Fibroblast of skin of back (primary cell): ENCODE results near the gene CCDC107.
A peak's percentile ranks its signal among the peaks of the same experiment; 100 is the strongest.

Experiments used
- DNase-seq: peaks from one replicate; pipeline ENCODE4 v3.0.0-alpha.2; 2013

Gene CCDC107

DNA sequence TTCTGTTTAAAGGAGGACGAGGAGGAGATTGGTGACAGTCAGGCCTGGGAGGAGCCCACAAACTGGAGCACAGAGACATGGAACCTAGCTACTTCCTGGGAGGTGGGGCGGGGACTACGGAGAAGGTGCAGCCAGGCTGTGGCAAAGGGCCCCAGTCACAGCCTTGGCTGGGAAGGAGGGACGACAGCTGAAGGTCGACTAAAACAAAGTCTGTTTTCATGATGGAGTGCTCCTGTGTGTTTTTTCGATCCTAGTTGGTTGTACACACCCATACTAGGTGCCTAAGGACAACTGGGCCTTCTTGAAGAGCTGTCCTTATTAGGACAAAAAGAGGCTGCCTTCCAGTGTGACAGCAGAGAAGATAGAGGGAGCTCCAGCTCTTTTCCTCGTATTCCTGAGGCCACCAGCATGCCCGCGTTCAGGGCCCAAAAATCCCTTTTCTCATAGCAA, 2.9 kb downstream of the CCDC107 start:
- DNase-seq: peak; percentile 73

DNA sequence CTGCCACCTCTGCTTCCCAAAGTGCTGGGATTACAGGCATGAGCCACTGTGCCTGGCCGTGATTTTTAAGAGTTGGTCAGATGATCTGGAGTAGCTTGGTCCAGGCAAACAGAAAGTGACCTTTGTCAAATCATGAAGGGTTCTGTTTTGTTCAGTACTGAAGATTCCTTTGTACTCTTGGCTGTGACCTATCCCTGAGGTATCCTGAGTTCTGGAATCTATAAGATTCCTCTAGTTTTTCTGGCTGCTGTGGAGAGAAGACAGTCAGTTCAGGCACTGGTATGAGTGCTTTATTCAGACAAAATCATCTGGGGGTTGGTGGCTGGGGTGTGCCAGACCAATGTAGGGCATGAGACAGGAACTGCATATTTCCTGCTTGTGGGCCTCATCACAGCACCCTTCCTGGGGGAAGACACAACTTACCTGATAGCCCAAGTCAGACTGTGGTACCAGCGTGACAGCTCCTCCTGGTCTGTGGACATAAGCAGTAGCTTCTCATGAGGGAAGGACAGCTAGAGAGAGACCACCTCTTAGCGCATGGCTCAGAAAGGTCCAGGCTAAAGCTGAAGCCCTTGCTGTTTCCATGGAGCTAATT, 3.8 kb downstream of the CCDC107 start:
- DNase-seq: no peak

DNA sequence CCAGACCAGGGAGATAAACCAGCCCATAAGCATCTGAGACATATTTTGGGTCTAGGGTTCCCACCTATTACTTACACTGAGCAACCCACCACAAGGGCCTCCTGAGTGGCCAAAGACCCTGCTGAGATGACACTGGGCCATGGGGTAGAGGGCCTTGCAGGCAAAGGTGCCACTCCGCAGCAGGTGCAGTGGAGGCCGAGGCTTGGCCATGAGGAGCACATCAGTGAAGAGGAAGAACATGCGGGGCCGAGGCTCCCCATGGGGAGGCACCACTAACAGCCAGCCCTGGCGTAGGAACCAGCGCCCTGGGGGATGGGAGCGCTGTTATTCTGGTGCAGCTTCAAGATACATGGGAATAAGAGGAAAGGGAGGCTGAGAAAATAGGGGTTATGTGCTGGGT, 4.3 kb downstream of the CCDC107 start:
- DNase-seq: no peak

DNA sequence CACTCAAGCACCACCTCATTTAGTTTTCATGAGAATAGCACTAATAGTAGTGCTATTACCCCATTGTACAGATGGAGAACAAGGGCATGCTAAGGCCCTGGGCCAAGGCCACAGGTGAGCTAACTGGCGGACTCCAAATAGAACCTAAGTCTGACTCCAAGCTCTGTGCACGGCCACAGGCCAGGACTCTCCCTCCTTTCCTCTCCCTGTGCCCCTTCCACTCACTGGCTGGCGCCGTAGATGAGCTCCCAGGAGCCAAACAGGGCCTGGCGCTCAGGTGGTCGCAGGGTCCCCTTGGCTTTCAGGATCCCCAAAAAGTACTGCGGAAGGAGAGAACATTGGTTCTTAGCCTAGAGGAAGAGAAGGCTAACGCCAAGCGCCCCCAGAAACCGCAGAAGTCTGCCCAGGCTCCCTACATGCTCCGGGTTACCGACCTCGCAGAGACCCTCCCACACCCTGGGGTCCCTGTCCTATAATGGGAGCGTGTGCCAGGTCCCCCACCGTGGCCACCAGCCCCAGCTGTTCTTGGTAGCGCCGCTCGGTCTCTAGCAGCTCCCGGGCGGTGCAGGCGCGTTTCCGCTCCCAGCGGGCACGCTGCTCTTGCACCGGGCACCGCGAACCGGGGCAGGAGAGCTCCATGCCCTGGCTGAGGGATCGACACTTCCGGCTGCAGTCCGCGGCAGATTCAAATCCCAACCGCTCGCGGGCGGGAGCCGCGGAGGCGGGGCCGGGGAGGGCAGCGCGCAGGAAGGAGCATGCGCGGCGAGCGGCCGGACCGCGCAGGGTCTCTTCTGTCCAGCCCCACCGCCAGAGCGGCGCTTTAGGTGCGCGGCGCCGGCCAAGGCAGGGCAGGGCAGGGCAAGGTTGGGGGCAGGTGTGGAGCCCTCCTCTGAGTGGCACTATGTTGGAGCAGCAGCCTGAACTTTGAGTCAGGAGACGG, 6.7 kb downstream of the CCDC107 start, which contains the start of gene ARHGEF39:
Gene ARHGEF39, minus strand, starts transcription at position 665 of the 940 bp plus-strand sequence. Its CDS starts 26 bp downstream, at position 639.
- peak; percentile 84 for DNase-seq

- DNase-seq: no peak
These were observed 7.4 kb downstream of the CCDC107 start for GRCh38 chr9:35665471-35665818.

- DNase-seq: peak; percentile 86
These were observed 8.0 kb downstream of the CCDC107 start for GRCh38 chr9:35666045-35666444.

DNA sequence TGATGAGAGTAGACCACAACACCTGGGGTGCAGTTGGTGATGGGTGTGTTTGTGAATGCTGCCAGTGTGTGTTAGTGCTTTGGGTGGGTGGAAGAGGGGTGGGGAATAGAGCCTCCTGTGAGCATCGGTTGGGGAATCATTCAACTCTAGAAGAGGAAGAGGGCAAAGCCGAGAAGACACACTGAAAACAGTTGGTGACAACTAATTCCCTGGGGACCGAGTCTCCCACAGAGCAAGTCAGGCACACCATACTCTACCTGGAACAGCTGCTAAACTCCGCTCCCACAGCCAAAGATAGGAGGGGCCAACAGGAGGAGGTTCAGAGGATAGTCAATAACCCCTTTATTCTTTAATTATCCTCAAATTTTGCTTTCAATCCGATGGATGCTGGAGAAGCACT, 8.5 kb downstream of the CCDC107 start:
- no peak for DNase-seq

DNA sequence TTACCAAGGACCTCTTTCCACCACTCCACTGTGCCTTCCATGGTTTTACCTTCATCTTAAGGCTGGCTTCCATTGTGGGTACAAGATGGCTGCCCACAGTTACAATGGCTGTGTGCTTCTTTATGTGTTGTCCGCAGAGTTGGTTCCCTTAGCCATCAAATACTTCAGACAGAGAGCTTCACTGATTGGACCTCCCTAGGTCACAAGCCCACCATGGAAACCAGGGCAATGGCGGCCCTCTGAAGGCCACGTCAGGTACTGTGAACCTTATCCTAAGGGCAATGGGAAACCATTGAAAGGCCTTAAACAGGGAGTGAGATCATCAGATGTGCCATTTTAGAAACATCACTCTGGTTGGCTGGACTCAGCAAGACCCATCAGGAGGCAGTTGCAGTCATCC, 9.8 kb downstream of the CCDC107 start:
- no peak for DNase-seq

- DNase-seq: no peak
These were observed 11.4 kb downstream of the CCDC107 start for GRCh38 chr9:35669331-35670145.

DNA sequence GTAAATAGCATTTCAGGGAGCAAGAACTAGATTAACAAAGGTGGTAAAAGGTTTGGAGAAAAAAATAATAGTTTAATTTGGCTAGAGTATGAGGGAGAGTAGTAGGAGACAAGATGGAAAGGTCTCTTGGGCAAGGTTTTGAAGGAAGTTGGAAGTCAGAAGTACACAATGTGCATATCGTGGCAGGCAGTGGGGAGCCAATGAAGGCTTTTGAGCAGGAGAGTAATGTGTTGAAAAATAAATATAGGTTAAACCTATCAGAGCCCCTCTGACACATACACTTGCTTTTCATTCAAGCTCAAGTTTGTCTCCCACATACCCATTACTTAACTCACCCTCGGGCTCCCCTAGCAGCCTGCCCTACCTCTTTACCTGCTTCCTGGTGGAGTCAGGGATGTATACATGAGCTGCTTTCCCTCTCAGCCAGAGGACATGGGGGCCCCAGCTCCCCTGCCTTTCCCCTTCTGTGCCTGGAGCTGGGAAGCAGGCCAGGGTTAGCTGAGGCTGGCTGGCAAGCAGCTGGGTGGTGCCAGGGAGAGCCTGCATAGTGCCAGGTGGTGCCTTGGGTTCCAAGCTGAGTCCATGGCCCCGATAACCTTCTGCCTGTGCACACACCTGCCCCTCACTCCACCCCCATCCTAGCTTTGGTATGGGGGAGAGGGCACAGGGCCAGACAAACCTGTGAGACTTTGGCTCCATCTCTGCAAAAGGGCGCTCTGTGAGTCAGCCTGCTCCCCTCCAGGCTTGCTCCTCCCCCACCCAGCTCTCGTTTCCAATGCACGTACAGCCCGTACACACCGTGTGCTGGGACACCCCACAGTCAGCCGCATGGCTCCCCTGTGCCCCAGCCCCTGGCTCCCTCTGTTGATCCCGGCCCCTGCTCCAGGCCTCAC, 15.3 kb downstream of the CCDC107 start, which contains the start of gene CA9:
Gene CA9, plus strand, starts transcription at position 797 of the 893 bp plus-strand sequence. Its CDS starts 32 bp downstream, at position 829.
- peak; percentile 33 for DNase-seq

GRCh38 chr9:35674025-35674361, 15.9 kb downstream of the CCDC107 start:
- no peak for DNase-seq

DNA sequence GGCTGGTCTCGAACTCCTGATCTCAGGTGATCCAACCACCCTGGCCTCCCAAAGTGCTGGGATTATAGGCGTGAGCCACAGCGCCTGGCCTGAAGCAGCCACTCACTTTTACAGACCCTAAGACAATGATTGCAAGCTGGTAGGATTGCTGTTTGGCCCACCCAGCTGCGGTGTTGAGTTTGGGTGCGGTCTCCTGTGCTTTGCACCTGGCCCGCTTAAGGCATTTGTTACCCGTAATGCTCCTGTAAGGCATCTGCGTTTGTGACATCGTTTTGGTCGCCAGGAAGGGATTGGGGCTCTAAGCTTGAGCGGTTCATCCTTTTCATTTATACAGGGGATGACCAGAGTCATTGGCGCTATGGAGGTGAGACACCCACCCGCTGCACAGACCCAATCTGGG, 17.1 kb downstream of the CCDC107 start:
- DNase-seq: no peak

GRCh38 chr9:35675732-35676392, 17.8 kb downstream of the CCDC107 start:
- no peak for DNase-seq

DNA sequence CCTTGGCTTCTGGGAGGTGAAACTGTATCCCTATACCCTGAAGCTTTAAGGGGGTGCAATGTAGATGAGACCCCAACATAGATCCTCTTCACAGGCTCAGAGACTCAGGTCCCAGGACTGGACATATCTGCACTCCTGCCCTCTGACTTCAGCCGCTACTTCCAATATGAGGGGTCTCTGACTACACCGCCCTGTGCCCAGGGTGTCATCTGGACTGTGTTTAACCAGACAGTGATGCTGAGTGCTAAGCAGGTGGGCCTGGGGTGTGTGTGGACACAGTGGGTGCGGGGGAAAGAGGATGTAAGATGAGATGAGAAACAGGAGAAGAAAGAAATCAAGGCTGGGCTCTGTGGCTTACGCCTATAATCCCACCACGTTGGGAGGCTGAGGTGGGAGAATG, 21.0 kb downstream of the CCDC107 start:
- DNase-seq: no peak

DNA sequence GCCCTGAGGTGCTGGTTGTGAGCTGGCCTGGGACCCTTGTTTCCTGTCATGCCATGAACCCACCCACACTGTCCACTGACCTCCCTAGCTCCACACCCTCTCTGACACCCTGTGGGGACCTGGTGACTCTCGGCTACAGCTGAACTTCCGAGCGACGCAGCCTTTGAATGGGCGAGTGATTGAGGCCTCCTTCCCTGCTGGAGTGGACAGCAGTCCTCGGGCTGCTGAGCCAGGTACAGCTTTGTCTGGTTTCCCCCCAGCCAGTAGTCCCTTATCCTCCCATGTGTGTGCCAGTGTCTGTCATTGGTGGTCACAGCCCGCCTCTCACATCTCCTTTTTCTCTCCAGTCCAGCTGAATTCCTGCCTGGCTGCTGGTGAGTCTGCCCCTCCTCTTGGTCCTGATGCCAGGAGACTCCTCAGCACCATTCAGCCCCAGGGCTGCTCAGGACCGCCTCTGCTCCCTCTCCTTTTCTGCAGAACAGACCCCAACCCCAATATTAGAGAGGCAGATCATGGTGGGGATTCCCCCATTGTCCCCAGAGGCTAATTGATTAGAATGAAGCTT, 21.8 kb downstream of the CCDC107 start:
- DNase-seq: peak; percentile 30

- peak; percentile 69 for DNase-seq
These were observed 22.4 kb downstream of the CCDC107 start for GRCh38 chr9:35680331-35681105.

GRCh38 chr9:35681341-35682002, 23.4 kb downstream of the CCDC107 start:
- DNase-seq: peak; percentile 43

- DNase-seq: no peak
These were observed 24.0 kb downstream of the CCDC107 start for GRCh38 chr9:35682051-35682450.

DNA sequence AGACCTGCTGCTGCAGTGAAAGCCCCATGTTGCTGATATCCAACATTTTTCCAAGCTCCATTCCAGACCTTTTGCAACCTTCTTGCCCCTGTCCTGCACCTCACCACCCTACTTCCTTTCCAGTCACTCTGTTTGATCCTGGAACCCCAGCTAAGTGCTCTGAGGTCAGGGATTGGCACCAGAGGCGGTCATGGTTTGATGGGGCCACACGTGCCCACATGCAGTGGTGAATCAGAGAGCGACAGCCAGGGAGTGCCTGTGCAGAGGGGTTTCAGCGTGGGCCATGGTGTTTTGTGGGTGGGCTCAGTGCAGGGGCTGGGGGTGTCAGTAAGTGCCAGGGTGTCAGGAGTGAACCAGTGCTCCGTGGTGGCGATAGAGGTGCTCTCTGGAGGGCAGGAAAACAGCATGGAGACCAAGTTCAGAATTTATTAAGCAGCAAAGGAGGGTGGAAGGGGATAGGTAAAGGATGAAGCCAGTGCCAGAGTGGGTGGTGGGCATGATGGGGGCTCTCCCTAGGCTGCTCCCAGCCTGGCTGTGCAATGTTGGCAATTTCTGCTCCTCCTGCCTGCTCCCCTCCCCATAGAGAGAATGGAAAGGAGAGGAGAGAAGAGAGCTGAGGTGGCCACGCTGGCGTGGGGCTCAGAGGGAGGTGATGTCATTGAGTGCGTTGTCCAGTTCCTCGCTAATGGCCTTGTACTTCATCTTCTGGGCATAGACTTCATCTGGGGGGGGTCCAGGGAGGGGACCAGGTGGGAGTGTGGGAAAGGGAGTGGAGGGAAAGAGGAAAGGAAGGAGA, 24.6 kb downstream of the CCDC107 start:
- no peak for DNase-seq
